Hepatocyte (in vitro differentiated cells): ENCODE data around the gene DNMT3B. TPM values are rescaled to one million over a fixed set of nuclear protein-coding genes. Genes with fewer than 3 reads are reported as not detected.

Experiments
- DNase-seq: peaks from one replicate; pipeline ENCODE4 v3.0.0-alpha.2; 2016; ENCODE audit warnings: low spot score
- H2AFZ ChIP-seq: fragments of 200-600 bp; sonication (generic); 2 replicates; pipeline ENCODE4 v1.6.0; 2016; ENCODE audit warnings: antibody characterized with exemption, mild to moderate bottlenecking
- H3K27ac ChIP-seq: fragments of 200-600 bp; sonication (generic); 2 replicates; pipeline ENCODE4 v1.5.1; 2016; ENCODE audit warnings: mild to moderate bottlenecking
- H3K27me3 ChIP-seq: fragments of 200-600 bp; sonication (generic); 2 replicates; pipeline ENCODE4 v1.6.1; 2016
- H3K36me3 ChIP-seq: fragments of 200-600 bp; sonication (generic); replicated peaks from 2 replicates; pipeline ENCODE4 v1.5.1; 2016; ENCODE audit warnings: low read depth; ENCODE audit not compliant: insufficient read depth
- H3K4me1 ChIP-seq: fragments of 200-600 bp; sonication (generic); 2 replicates; pipeline ENCODE4 v1.5.1; 2016; ENCODE audit warnings: mild to moderate bottlenecking, moderate library complexity; ENCODE audit not compliant: insufficient read depth
- H3K4me2 ChIP-seq: fragments of 200-600 bp; sonication (generic); 2 replicates; pipeline ENCODE4 v1.6.0; 2016
- H3K4me3 ChIP-seq: fragments of 200-600 bp; sonication (generic); 2 replicates; pipeline ENCODE4 v1.5.1; 2016; ENCODE audit warnings: mild to moderate bottlenecking
- H3K79me2 ChIP-seq: fragments of 200-600 bp; sonication (generic); 2 replicates; pipeline ENCODE4 v1.6.0; 2017; ENCODE audit warnings: mild to moderate bottlenecking
- H3K9me2 ChIP-seq: fragments of 200-600 bp; sonication (generic); replicated peaks from 2 replicates; pipeline ENCODE4 v1.6.0; 2017; ENCODE audit warnings: mild to moderate bottlenecking; ENCODE audit not compliant: insufficient read depth
- H3K9me3 ChIP-seq: fragments of 200-600 bp; sonication (generic); 2 replicates; pipeline ENCODE4 v1.5.1; 2016; ENCODE audit warnings: low read depth, mild to moderate bottlenecking
- H4K20me1 ChIP-seq: fragments of 200-600 bp; sonication (generic); 2 replicates; pipeline ENCODE4 v1.6.0; 2016; ENCODE audit warnings: mild to moderate bottlenecking; ENCODE audit not compliant: insufficient read depth, poor library complexity, severe bottlenecking
- EZH2 ChIP-seq: fragments of 200-600 bp; sonication (generic); IDR thresholded peaks from 2 replicates; pipeline ENCODE4 v1.6.1; 2016; ENCODE audit warnings: antibody characterized with exemption, mild to moderate bottlenecking, borderline replicate concordance
- EZH2phosphoT487 ChIP-seq: fragments of 200-600 bp; sonication (generic); IDR thresholded peaks from one replicate; pipeline ENCODE4 v1.6.1; 2018; ENCODE audit warnings: antibody characterized with exemption, mild to moderate bottlenecking, low read depth, moderate library complexity; ENCODE audit not compliant: unreplicated experiment, severe bottlenecking
- WGBS: methylation state at CpG from one replicate; pipeline ENCODE4 v1.1.6; 2016; ENCODE audit warnings: low lambda C conversion rate; ENCODE audit errors: missing lambda C conversion rate; 5-methylcytosine and 5-hydroxymethylcytosine counted together
- polyA plus RNA-seq: library from polyadenylated mRNA; unstranded; fragments of >200 nt; fragmentation: Nextera tagmentation; extraction: Ambion mirVana; gene quantifications from 2 replicates; pipeline ENCODE4 v1.2.1, GENCODE V29; 2016
- total RNA-seq: library from RNA; depleted of rRNA; stranded (reverse); fragments of >200 nt; gene quantifications from 2 replicates; pipeline ENCODE4 v1.2.3, GENCODE V29; 2014
- TF ChIP-seq, protein P1 (sequence below): fragments of 200-600 bp; sonication (generic); IDR thresholded peaks from 2 replicates; pipeline ENCODE4 v1.5.1; 2016; ENCODE audit warnings: antibody characterized with exemption, mild to moderate bottlenecking; ENCODE audit not compliant: poor library complexity

Gene DNMT3B
- total and polyA plus RNA-seq, 2 experiments from 2014 or later, result 4.3 to 5.2 TPM

GRCh38 chr20:32753731-32754130 is 8.5 kb upstream of the DNMT3B start:
- 83% methylated on average over 4 of the region's 4 CpGs for WGBS
- no peak overlapping the region for H3K4me2 ChIP-seq
- no peaks in the 10 kb centered on the region for H3K9me3 ChIP-seq
- no peak for DNase-seq
- no peak overlapping the region for H3K4me3 ChIP-seq
- no peak overlapping the region for H3K27ac ChIP-seq
- H3K27me3 ChIP-seq, result no peaks in the 10 kb centered on the region
- TF ChIP-seq EZH2 (no peak), EZH2phosphoT487 (no peak)
- TF ChIP-seq, protein P1, sequence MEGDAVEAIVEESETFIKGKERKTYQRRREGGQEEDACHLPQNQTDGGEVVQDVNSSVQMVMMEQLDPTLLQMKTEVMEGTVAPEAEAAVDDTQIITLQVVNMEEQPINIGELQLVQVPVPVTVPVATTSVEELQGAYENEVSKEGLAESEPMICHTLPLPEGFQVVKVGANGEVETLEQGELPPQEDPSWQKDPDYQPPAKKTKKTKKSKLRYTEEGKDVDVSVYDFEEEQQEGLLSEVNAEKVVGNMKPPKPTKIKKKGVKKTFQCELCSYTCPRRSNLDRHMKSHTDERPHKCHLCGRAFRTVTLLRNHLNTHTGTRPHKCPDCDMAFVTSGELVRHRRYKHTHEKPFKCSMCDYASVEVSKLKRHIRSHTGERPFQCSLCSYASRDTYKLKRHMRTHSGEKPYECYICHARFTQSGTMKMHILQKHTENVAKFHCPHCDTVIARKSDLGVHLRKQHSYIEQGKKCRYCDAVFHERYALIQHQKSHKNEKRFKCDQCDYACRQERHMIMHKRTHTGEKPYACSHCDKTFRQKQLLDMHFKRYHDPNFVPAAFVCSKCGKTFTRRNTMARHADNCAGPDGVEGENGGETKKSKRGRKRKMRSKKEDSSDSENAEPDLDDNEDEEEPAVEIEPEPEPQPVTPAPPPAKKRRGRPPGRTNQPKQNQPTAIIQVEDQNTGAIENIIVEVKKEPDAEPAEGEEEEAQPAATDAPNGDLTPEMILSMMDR, result no peak
- no peaks in the 10 kb centered on the region for H3K79me2 ChIP-seq
- no peaks in the 10 kb centered on the region for H4K20me1 ChIP-seq
- peaks cover 4% of the 10 kb centered on the region for H3K4me1 ChIP-seq
- H3K36me3 ChIP-seq, result no peaks in the 10 kb centered on the region
- H3K9me2 ChIP-seq, result no peaks in the 10 kb centered on the region
- H2AFZ ChIP-seq, result no peak overlapping the region

GRCh38 chr20:32756156-32756555 is 6.0 kb upstream of the DNMT3B start:
- H3K79me2 ChIP-seq, result no peaks in the 10 kb centered on the region
- no peak overlapping the region for H3K27ac ChIP-seq
- H2AFZ ChIP-seq, result no peak overlapping the region
- H4K20me1 ChIP-seq, result no peaks in the 10 kb centered on the region
- H3K4me2 ChIP-seq, result no peak overlapping the region
- H3K36me3 ChIP-seq, result no peaks in the 10 kb centered on the region
- peaks cover 4% of the 10 kb centered on the region for H3K4me1 ChIP-seq
- H3K27me3 ChIP-seq, result no peaks in the 10 kb centered on the region
- WGBS, result 82% methylated on average over 5 of the region's 5 CpGs
- no peaks in the 10 kb centered on the region for H3K9me3 ChIP-seq
- DNase-seq, result no peak
- TF ChIP-seq EZH2, result no peak
- H3K4me3 ChIP-seq, result no peak overlapping the region
- H3K9me2 ChIP-seq, result no peaks in the 10 kb centered on the region

DNA sequence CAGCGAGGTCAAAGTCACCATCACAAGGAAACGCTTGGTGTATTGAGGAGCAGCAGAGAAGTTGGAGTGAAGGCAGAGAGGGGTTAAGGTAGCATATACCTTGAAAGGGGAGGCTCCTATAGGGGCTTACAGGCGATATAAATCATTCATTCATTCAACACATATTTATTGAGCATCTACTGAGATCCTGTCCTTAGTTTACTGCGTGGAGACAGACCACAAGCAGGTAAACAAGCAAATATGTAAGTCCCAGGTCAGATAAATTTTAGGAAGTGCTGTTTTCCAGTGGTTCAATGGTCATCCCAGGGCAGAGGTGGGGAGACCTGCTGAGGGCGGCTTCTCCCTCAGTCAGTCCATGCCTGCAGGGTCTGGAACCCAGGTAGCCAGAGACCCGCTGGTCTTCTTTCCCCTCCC is 761 bp upstream of the DNMT3B start:
- TF ChIP-seq EZH2, result no peak
- TF ChIP-seq EZH2phosphoT487, result no peak
- Histone ChIP-seq H3K79me2 (peaks cover 12% of the 10 kb centered on the region), H3K36me3 (no peaks in the 10 kb centered on the region), H3K4me3 (peak overlapping the region; percentile 63), H4K20me1 (no peaks in the 10 kb centered on the region), H3K9me3 (no peaks in the 10 kb centered on the region), H3K4me2 (peak overlapping the region; percentile 99), H3K27ac (no peak overlapping the region), H2AFZ (peak overlapping the region; percentile 100), H3K9me2 (no peaks in the 10 kb centered on the region), H3K27me3 (no peaks in the 10 kb centered on the region), H3K4me1 (peaks cover 13% of the 10 kb centered on the region)
- WGBS, result 36% methylated on average over 6 of the region's 6 CpGs
- no peak for DNase-seq

GRCh38 chr20:32762754-32763201 is 593 bp downstream of the DNMT3B start:
- H3K4me3 ChIP-seq, result peak overlapping the region; percentile 63
- H4K20me1 ChIP-seq, result no peaks in the 10 kb centered on the region
- peak overlapping the region; percentile 99 for H3K4me2 ChIP-seq
- peaks cover 17% of the 10 kb centered on the region for H3K79me2 ChIP-seq
- H3K4me1 ChIP-seq, result peaks cover 13% of the 10 kb centered on the region
- H3K9me3 ChIP-seq, result no peaks in the 10 kb centered on the region
- H2AFZ ChIP-seq, result peak overlapping the region; percentile 100
- no peak overlapping the region for H3K27ac ChIP-seq
- H3K27me3 ChIP-seq, result no peaks in the 10 kb centered on the region
- WGBS, result 2% methylated on average over 14 of the region's 30 CpGs
- H3K36me3 ChIP-seq, result no peaks in the 10 kb centered on the region
- TF ChIP-seq, protein P1, result peak; percentile 4
- TF ChIP-seq EZH2, result no peak
- DNase-seq, result peak; percentile 52
- H3K9me2 ChIP-seq, result no peaks in the 10 kb centered on the region
